CD4-positive, alpha-beta T cell treated with Interferon gamma for 1 hour (primary cell): ENCODE results near the gene ZNF836.
A peak's percentile ranks its signal among the peaks of the same experiment; 100 is the strongest.
"Not testable (repeated sequence)": the region's sequence is repeated elsewhere in the genome, so short reads cannot be mapped to it uniquely, and the experiment has no call there.

Experiments used
- DNase-seq: peaks from one replicate; pipeline ENCODE4 v3.0.0-alpha.2; 2020

ZNF836 gene

GRCh38 chr19:52171321-52172169, at the start of gene ZNF836:
Gene ZNF836 (minus strand): TSS chr19:52171621. CDS start chr19:52168072, 3,549 bp downstream.
- peak; percentile 94 for DNase-seq

- DNase-seq = no peak
These were observed 49.6 kb upstream of the ZNF836 start for GRCh38 chr19:52221031-52221430.

- DNase-seq = no peak
These were observed 48.2 kb upstream of the ZNF836 start for GRCh38 chr19:52219611-52220010.

GRCh38 chr19:52217576-52217975, 46.2 kb upstream of the ZNF836 start:
- DNase-seq = no peak

- no peak for DNase-seq
These were observed 45.0 kb upstream of the ZNF836 start for GRCh38 chr19:52216401-52216800.

- DNase-seq = no peak
These were observed 42.8 kb upstream of the ZNF836 start for GRCh38 chr19:52214241-52214640.

- no peak for DNase-seq
These were observed 41.3 kb upstream of the ZNF836 start for GRCh38 chr19:52212572-52213255.

GRCh38 chr19:52211926-52212571, 40.6 kb upstream of the ZNF836 start:
- DNase-seq = no peak

- DNase-seq = no peak
These were observed 39.8 kb upstream of the ZNF836 start for GRCh38 chr19:52211203-52211602.

- no peak for DNase-seq
These were observed 35.1 kb upstream of the ZNF836 start for GRCh38 chr19:52206481-52206880.

- not testable (repeated sequence) for DNase-seq
These were observed 29.5 kb upstream of the ZNF836 start for GRCh38 chr19:52200755-52201391.

- DNase-seq = no peak
These were observed 28.6 kb upstream of the ZNF836 start for GRCh38 chr19:52200044-52200443.

- no peak for DNase-seq
These were observed 27.3 kb upstream of the ZNF836 start for GRCh38 chr19:52198678-52199077.

GRCh38 chr19:52197964-52198363, 26.5 kb upstream of the ZNF836 start:
- DNase-seq = no peak

- DNase-seq = no peak
These were observed 25.0 kb upstream of the ZNF836 start for GRCh38 chr19:52196256-52196967.

- DNase-seq = no peak
These were observed 20.5 kb upstream of the ZNF836 start for GRCh38 chr19:52191951-52192350.

GRCh38 chr19:52191389-52191788, 20.0 kb upstream of the ZNF836 start:
- no peak for DNase-seq

GRCh38 chr19:52190487-52191293, 19.3 kb upstream of the ZNF836 start:
- DNase-seq = no peak

GRCh38 chr19:52189735-52190486, 18.5 kb upstream of the ZNF836 start, which contains the start of gene PPP2R1A:
Gene PPP2R1A (plus strand): TSS chr19:52190052. CDS start chr19:52190097, 45 bp downstream.
- peak; percentile 100 for DNase-seq

- DNase-seq = no peak
These were observed 17.7 kb upstream of the ZNF836 start for GRCh38 chr19:52188822-52189734.
